Hepatocyte (in vitro differentiated cells): ENCODE measurements around the gene TFAP2B.

Source experiments
- EZH2 ChIP-seq: fragments of 200-600 bp; sonication (generic); IDR thresholded peaks from 2 replicates; pipeline ENCODE4 v1.6.1; 2016; ENCODE audit warnings: antibody characterized with exemption, mild to moderate bottlenecking, borderline replicate concordance
- TF ChIP-seq, protein P1 (sequence below): fragments of 200-600 bp; sonication (generic); IDR thresholded peaks from 2 replicates; pipeline ENCODE4 v1.5.1; 2016; ENCODE audit warnings: antibody characterized with exemption, mild to moderate bottlenecking; ENCODE audit not compliant: poor library complexity

DNA sequence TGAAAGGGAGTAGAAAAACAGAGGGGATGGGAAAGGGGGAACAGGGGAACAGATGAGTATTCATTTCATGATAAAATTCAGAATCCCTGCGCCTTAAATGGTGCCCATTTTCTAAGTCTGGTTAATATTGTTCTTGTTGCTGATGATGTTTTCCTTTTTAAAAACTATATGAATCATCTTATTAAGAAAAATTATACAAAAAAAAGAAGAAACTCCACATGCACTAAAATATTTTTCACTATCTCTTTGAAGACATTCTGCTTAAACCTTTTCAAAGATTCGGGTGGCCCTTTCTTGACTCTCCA is 1.1 kb upstream of the TFAP2B start:
- TF ChIP-seq, protein P1, sequence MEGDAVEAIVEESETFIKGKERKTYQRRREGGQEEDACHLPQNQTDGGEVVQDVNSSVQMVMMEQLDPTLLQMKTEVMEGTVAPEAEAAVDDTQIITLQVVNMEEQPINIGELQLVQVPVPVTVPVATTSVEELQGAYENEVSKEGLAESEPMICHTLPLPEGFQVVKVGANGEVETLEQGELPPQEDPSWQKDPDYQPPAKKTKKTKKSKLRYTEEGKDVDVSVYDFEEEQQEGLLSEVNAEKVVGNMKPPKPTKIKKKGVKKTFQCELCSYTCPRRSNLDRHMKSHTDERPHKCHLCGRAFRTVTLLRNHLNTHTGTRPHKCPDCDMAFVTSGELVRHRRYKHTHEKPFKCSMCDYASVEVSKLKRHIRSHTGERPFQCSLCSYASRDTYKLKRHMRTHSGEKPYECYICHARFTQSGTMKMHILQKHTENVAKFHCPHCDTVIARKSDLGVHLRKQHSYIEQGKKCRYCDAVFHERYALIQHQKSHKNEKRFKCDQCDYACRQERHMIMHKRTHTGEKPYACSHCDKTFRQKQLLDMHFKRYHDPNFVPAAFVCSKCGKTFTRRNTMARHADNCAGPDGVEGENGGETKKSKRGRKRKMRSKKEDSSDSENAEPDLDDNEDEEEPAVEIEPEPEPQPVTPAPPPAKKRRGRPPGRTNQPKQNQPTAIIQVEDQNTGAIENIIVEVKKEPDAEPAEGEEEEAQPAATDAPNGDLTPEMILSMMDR = no peak
- TF ChIP-seq EZH2 = peak; percentile 61
